LHCN-M2 (cell line): Measurements from ENCODE around the gene COL4A6. TPM values are rescaled to one million over a fixed set of nuclear protein-coding genes. Genes with fewer than 3 reads are reported as not detected.

ENCODE experiments used
- DNase-seq: peaks from one replicate; pipeline ENCODE4 v3.0.0-alpha.2; 2012; ENCODE audit warnings: low read depth
- total RNA-seq: library from RNA; depleted of rRNA; stranded (reverse); fragments of >200 nt; gene quantifications from 2 replicates; pipeline ENCODE4 v1.2.3, GENCODE V29; 2014

The COL4A6 gene
- total RNA-seq, 1 experiment from 2014 or later = 0.75 TPM

GRCh38 chrX:108216919-108217571 lies 221.2 kb downstream of the COL4A6 start:
- no peak for DNase-seq

GRCh38 chrX:108216405-108216804 lies 221.8 kb downstream of the COL4A6 start:
- no peak for DNase-seq

- no peak for DNase-seq
Measured at GRCh38 chrX:108211301-108211700, 226.9 kb downstream of the COL4A6 start.

- no peak for DNase-seq
Measured at GRCh38 chrX:108209006-108209554, 229.1 kb downstream of the COL4A6 start.

- no peak for DNase-seq
Measured at GRCh38 chrX:108203540-108203939, 234.7 kb downstream of the COL4A6 start.

- DNase-seq = peak; percentile 29
Measured at GRCh38 chrX:108199691-108200090, 238.5 kb downstream of the COL4A6 start.

- no peak for DNase-seq
Measured at GRCh38 chrX:108199041-108199440, 239.2 kb downstream of the COL4A6 start.

- peak; percentile 42 for DNase-seq
Measured at GRCh38 chrX:108198420-108198819, 239.8 kb downstream of the COL4A6 start.

GRCh38 chrX:108186811-108187210 lies 251.4 kb downstream of the COL4A6 start:
- peak; percentile 93 for DNase-seq

GRCh38 chrX:108178143-108178498 lies 260.1 kb downstream of the COL4A6 start:
- no peak for DNase-seq

GRCh38 chrX:108177351-108178142 lies 260.7 kb downstream of the COL4A6 start:
- DNase-seq = no peak

- no peak for DNase-seq
Measured at GRCh38 chrX:108173874-108174273, 264.3 kb downstream of the COL4A6 start.

GRCh38 chrX:108171671-108172070 lies 266.6 kb downstream of the COL4A6 start:
- no peak for DNase-seq

GRCh38 chrX:108169768-108170167 lies 268.5 kb downstream of the COL4A6 start:
- no peak for DNase-seq

GRCh38 chrX:108168961-108169740 lies 269.1 kb downstream of the COL4A6 start:
- no peak for DNase-seq

GRCh38 chrX:108167211-108167872 lies 270.9 kb downstream of the COL4A6 start:
- peak; percentile 68 for DNase-seq

GRCh38 chrX:108165383-108166111 lies 272.7 kb downstream of the COL4A6 start:
- peak; percentile 56 for DNase-seq

GRCh38 chrX:108163333-108164082 lies 274.7 kb downstream of the COL4A6 start:
- no peak for DNase-seq

- no peak for DNase-seq
Measured at GRCh38 chrX:108162265-108162664, 276.0 kb downstream of the COL4A6 start.

- no peak for DNase-seq
Measured at GRCh38 chrX:108160309-108160708, 277.9 kb downstream of the COL4A6 start.
